NT2/D1 (cell line): Measurements from ENCODE around the gene RUFY4.

Source experiments
- YY1 ChIP-seq: IDR thresholded peaks from 2 replicates; pipeline ENCODE4 v1.6.1; 2011; ENCODE audit not compliant: insufficient read length, insufficient read depth
- ZNF274 ChIP-seq: IDR thresholded peaks from 2 replicates; pipeline ENCODE4 v1.6.1; 2011; ENCODE audit warnings: mild to moderate bottlenecking, low read depth, low read length

GRCh38 chr2:218026676-218027425 lies 42.2 kb upstream of the RUFY4 start:
- TF ChIP-seq ZNF274, result no peak
- TF ChIP-seq YY1, result no peak
